Activated effector memory CD4-positive, alpha-beta T cell treated with Interleukin-2 at 50 U/mL for 16 hours (primary cell): ENCODE data around the gene CIAO2B.
"Not testable (repeated sequence)": the region's sequence is repeated elsewhere in the genome, so short reads cannot be mapped to it uniquely, and the experiment has no call there.

ENCODE experiments used
- DNase-seq: peaks from one replicate; pipeline ENCODE4 v3.0.0-alpha.2; 2020

Gene CIAO2B

DNA sequence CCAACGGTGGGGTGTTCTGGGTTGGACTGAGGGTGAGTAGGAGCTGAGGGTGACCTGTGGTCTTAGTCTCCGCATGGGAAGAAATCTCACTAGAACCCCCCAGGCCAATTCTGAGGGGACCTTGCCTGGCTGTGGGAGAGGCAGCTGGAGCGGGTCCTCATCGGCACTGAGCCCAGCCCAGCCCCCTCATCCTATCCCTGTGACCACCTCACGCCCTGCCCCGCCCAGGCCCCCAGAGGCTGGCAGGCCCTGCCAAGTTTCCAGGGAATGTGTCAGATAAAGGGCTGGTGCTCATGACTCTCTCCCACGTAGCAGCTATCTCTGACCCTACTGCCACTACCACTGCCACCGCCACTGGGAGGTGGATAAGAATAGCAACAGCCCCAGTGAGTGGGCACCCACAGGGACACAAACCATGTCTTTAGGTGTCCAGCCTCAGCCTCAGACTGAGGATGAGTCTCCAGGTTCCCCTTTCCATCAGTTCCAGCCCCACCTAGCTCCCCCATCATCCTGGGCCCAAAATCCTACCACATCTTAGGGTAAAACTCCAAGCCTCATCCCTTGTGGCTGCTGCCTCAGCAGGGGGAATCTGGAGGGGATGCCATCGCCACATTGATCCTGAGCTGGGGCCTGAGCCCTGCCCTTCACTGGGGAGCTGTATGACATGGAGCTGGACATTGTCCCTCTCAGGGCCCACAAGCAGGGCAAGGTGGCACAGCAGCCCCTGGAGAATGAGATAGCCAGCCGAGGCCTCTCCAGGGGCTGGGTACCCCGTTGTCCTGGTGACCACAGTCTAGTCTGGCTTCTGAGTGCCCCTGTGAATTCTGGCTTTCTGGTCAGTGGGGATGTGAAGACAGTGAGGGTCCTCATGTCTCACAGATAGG is 30.4 kb downstream of the CIAO2B start:
- no peak for DNase-seq

DNA sequence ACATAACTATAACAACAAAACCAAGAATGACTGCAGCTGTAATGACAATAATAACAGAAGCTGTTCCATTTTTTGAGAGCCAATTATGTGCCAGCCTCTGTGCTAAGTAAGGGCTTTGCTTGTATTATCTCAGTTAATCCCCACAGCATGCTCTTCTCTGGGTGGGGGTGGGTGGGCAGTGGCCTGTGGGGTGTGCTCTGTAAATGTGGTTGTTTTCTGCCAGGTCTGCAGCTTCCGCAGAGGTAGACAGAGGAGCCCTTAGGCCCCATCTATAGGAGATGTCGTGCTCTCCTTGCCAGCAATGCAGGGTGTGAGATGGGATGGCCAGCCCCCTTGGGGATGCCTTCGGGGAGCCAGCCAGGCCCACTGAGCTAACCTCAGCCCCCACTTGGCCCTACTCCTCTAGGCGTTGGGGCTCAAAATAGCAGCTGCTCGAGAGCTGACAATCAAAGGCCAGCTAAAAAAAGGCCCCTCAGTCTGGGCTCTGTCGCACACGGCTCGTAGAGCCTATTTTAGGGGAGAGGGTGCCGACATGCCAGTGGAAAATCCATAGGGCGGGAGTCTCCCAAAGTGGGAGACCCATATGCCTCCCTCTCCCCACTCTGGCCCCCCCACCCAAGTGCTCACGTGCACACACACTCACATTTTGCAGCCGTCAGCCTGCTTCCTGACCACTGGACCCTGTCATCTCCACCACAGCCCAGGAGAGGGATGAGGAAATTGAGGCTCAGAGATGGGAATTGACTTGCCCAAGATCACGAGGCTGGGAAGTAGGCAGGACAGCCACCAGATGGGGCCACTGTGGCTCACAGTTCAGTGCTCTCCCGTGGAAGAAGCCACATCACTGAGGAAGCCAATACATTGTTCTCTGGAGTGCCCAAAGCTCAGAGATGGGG is 31.3 kb downstream of the CIAO2B start:
- DNase-seq = no peak

DNA sequence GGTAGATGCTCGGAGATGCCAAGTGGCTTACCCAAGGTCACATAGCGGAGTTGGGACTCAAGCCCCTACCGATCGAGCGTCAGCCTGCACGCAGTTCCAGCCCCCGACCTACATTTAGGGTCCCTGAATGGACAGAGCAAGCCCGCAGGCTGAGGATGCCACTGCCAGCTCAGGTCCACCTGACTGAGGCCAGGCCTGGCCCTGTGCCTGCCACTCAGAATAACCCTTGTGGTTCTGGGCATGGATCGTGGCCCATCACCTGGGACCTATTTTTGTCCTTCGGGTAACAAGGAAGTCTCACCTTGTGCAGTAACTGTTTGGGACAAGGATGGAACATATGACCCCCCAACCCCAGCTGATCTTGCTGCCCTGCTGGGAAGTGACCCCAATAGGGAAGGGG is 32.6 kb downstream of the CIAO2B start:
- DNase-seq = no peak

DNA sequence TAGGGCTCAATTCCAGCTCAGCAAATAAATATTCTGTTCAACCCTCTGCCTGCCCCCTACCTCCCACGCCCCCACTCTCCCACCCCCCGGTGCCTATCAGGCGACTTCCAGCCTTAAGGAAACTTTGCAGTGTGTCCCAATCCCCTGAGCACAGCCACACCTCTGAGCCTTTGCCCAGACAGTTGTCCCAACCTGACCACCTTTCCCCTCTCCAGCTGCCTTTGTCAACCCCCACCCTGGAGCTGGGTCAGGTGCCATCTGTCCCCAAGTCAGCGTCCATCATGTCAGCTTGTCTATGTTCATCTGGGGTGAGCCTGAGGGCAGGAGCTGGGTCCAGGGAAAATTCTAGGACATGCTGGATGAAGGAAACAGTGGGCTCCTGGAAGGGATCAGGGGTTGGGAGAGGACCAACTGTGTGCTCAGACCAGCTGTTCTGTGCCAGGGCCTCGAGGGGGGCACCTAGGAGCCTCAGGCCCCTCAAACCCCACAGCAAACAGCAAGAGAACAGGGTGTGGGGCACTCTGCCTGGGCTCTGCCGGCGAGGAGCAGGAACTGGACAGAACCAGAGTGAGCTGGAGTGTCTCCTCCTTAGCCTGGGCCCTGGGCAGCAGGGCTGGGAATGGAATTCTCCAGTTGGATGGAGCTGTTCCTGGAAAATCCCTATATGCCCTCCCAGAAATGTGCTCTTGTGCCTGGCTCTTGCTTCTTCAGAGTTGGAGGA is 33.3 kb downstream of the CIAO2B start:
- DNase-seq = no peak

- DNase-seq = no peak
Observed at GRCh38 chr16:66899945-66900710, 34.1 kb downstream of the CIAO2B start.

DNA sequence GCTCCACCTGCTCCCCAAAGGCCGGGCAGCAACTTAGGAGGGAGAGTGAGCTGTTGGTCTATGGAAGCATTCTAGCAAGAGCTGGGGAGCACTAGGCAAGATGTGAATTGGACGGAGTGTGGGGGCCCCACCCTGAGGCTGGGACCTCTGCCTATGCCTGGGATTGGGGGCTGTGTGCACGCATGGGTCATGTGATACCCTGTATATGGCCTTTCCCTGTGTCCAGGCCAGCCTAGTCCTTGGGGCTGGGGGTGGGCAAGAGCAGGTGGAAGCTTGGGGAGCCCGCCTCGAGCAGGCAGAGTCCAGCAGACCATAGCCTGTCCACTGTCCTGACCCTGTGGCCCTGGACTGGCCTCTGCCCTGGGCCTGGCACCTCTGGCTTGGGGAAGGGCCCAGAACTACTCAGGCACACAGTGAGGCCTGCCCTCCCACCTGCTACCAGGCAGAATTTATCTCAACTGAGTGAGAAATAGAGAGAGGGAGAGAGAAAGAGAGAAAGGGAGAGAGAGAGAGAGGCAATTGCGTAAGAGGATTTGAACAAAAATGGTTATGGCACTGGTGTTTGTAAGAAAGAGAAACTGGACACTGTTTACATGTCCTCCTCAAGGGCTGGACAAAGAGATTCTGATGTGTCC is 34.8 kb downstream of the CIAO2B start:
- DNase-seq = no peak

GRCh38 chr16:66898933-66899309 is 35.3 kb downstream of the CIAO2B start:
- DNase-seq = no peak

DNA sequence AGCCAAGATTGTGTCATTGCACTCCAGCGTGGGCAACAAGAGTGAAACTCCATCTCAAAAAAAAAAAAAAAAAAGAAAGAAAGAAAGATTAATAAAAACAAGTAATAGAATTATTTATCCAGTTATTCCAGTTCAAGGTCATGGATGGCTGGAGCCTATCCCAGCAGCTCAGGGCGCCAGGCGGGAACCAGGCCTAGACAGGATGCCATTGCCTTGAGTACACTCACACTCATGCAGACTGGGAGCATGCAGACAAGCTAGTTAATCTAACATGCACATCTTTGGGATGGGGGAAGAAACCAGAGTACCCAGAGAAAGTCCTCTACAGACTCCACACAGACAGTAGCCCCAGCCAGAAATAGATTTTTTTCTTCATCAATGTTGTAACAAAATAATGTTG is 36.0 kb downstream of the CIAO2B start:
- DNase-seq = no peak

GRCh38 chr16:66896682-66897081 is 37.5 kb downstream of the CIAO2B start:
- not testable (repeated sequence) for DNase-seq

DNA sequence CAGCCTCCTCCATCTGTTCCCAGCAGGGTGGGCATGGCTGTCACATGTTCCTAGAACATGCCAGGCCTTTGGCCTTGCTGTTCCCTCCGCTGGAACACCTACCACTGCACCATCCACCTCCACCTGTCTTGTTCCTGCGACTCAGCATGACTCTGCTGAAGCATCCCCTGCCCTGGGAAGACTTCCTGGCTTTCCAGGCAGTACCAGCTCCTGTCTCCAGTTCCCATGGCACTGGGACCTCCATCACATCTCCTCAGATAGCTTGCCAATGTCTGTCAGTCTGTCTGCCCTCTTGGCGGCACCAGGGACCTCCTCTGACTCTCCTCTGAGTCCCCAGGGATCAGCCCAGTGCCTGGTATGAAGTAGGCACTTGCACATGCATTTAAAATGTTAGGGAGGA is 38.2 kb downstream of the CIAO2B start:
- no peak for DNase-seq

DNA sequence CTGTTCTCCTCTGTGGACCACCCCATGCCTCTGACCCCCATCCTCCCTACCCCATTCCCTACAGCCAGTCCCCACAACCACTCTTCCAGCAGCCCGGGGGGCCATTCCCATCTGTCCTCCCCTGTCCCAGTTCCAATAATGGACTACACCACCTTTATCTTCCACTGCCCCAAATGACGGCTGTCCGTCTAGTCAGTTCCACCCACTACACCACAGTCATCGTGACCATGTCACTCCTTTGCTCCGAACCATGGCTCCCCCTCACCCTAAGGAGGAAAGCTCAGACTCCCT is 38.6 kb downstream of the CIAO2B start:
- no peak for DNase-seq

GRCh38 chr16:66894948-66895688 is 39.1 kb downstream of the CIAO2B start:
- peak; percentile 27 for DNase-seq

GRCh38 chr16:66894055-66894454 is 40.1 kb downstream of the CIAO2B start:
- DNase-seq = no peak

DNA sequence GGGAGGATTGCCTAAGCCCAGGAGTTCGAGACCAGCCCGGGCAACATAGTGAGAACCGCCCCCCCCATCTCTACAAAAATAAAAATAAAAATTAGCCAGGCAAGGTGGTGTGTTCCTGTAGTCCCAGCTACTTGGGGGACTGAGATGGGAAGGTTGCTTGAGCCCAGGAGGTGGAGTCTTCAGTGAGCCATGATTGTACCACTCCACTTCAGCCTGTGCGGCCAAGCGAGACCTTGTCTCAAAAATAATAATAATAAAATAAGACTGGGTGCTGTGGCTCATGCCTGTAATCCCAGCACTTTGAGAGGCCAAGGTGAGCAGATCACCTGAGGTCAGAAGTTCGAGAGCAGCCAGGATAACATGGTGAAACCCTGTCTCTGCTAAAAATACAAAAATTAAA is 42.4 kb downstream of the CIAO2B start:
- DNase-seq = no peak

GRCh38 chr16:66891360-66891759 is 42.8 kb downstream of the CIAO2B start:
- DNase-seq = no peak

DNA sequence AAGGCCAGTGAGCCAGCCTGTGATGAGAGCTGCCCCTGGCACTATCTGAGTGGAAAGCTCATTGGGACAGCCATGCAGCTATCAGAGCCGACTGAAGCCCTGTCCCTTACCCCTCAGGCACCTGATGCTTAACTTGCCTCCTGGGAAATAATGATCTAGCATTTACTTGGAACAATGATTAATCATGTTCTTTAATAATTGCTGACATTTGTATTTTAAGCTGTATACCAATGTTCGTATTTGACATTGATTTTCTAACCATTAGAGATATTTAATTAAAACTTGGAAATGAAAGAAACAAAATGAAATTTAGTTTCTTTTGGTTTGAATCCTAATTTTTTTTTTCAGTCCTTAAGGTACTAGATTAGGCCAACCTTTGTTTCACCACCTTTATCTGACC is 43.4 kb downstream of the CIAO2B start:
- no peak for DNase-seq

DNA sequence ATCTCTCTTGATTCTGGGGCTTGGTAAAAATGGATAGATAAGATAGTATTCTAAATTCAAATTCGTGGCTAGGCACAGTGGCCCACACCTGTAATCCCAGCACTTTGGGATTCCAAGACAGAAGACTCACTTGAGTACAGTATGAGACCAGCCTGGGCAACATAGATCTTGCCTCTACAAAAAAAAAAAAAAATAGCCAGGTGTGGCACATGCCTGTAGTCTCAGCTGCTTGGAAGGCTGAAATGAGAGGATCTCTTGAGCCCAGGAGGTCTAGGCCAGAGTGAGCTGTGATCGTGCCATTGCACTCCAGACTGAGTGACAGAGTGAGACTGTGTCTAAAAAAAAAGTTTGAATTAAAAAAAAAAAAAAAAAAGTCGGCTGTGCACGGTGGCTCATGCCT is 44.6 kb downstream of the CIAO2B start:
- no peak for DNase-seq

- DNase-seq = no peak
Observed at GRCh38 chr16:66888647-66889615, 45.3 kb downstream of the CIAO2B start.

GRCh38 chr16:66886914-66887313 is 47.3 kb downstream of the CIAO2B start:
- no peak for DNase-seq

- no peak for DNase-seq
Observed at GRCh38 chr16:66886321-66886720, 47.9 kb downstream of the CIAO2B start.
